PFSK-1 (cell line): ENCODE results near the gene MSI2.

Source experiments
- FOXP2 ChIP-seq: optimal IDR thresholded peaks from 2 replicates; pipeline ENCODE3; 2011; ENCODE audit warnings: borderline replicate concordance, control low read depth, inconsistent platforms; ENCODE audit not compliant: insufficient read depth; ENCODE audit errors: extremely low read length, extremely low read depth
- POLR2AphosphoS5 ChIP-seq: IDR thresholded peaks from 2 replicates; pipeline ENCODE4 v1.6.1; 2012; ENCODE audit warnings: low read depth, mild to moderate bottlenecking, control low read depth, low read length, moderate library complexity
- SIN3A ChIP-seq: IDR thresholded peaks from 2 replicates; pipeline ENCODE4 v1.6.1; 2012; ENCODE audit warnings: mild to moderate bottlenecking, low read length, moderate library complexity, borderline replicate concordance; ENCODE audit not compliant: insufficient read depth
- TAF1 ChIP-seq: IDR thresholded peaks from 2 replicates; pipeline ENCODE4 v1.6.1; 2012; ENCODE audit warnings: low read length, control low read depth, borderline replicate concordance; ENCODE audit not compliant: insufficient read depth
- TF ChIP-seq, protein P1 (sequence below), 2 experiments: IDR thresholded peaks; 2 replicates each; pipeline versions ENCODE4 v1.6.1 to v1.8.0; 2011 to 2012; ENCODE audit warnings: low read depth in 2 of 2, low read length in 2 of 2, control low read depth in 1 of 2, inconsistent platforms in 1 of 2, mild to moderate bottlenecking in 1 of 2, moderate library complexity in 1 of 2; ENCODE audit not compliant: insufficient read depth in 1 of 2

MSI2 gene

DNA sequence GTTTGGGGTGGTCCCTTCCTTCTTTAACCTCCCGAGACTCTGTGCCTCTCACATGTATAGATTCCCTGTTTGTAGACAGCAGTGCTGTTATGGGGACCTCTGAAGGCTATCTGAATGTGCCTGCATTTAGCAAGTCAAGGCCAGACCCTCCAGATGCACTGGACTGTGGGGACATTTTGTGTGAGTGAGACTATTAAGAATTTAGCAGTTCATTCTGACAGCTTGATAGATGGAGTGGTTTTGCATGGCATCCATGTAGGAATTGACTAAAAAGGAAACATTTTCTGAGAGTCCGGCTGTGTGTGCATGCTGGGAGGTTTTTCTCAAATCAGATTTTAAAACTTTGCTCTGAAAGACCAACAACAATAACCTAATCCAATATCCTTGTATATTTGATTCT lies 226.3 kb downstream of the MSI2 start:
- TF ChIP-seq SIN3A (no peak), FOXP2 (no peak), TAF1 (no peak), POLR2AphosphoS5 (no peak)
- TF ChIP-seq, protein P1, sequence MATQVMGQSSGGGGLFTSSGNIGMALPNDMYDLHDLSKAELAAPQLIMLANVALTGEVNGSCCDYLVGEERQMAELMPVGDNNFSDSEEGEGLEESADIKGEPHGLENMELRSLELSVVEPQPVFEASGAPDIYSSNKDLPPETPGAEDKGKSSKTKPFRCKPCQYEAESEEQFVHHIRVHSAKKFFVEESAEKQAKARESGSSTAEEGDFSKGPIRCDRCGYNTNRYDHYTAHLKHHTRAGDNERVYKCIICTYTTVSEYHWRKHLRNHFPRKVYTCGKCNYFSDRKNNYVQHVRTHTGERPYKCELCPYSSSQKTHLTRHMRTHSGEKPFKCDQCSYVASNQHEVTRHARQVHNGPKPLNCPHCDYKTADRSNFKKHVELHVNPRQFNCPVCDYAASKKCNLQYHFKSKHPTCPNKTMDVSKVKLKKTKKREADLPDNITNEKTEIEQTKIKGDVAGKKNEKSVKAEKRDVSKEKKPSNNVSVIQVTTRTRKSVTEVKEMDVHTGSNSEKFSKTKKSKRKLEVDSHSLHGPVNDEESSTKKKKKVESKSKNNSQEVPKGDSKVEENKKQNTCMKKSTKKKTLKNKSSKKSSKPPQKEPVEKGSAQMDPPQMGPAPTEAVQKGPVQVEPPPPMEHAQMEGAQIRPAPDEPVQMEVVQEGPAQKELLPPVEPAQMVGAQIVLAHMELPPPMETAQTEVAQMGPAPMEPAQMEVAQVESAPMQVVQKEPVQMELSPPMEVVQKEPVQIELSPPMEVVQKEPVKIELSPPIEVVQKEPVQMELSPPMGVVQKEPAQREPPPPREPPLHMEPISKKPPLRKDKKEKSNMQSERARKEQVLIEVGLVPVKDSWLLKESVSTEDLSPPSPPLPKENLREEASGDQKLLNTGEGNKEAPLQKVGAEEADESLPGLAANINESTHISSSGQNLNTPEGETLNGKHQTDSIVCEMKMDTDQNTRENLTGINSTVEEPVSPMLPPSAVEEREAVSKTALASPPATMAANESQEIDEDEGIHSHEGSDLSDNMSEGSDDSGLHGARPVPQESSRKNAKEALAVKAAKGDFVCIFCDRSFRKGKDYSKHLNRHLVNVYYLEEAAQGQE (IDR thresholded peaks at IDR 0.05; ENCODE audit: insufficient read depth in 1 of 2, low read depth in 2 of 2, low read length in 2 of 2), result no peak

DNA sequence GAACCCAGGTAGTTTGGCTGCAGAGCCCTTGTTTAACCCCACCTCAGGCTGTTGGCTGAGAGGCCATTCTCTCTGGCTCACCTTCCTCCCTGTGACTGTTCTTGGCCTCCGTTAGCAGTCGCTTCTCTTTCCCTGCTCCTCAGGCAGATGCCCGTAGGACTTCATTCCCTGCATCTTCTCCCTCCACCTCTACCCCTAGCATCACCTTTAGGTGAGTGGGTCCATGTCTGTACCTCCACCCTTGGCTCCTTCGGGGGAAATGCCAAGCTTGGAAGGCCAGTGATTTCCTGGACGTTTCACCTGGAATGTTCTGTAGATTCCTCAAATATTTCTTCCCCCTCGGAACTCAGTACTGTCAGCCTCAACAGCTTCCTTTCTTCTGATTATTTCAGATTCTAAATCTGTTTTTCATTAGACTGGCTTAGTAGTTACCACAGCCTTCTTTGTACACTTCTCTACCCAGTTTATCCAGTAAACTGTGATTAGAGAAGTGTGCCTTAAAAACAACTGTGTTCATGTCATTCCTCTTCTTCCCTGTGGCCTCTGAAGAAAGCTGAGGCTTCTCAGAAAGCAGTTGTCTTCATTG lies 227.9 kb downstream of the MSI2 start:
- TF ChIP-seq SIN3A, result no peak
- TF ChIP-seq, protein P1 (IDR thresholded peaks at IDR 0.05; ENCODE audit: insufficient read depth in 1 of 2, low read depth in 2 of 2, low read length in 2 of 2), result no peak
- no peak for TF ChIP-seq FOXP2
- TF ChIP-seq TAF1, result no peak
- no peak for TF ChIP-seq POLR2AphosphoS5

DNA sequence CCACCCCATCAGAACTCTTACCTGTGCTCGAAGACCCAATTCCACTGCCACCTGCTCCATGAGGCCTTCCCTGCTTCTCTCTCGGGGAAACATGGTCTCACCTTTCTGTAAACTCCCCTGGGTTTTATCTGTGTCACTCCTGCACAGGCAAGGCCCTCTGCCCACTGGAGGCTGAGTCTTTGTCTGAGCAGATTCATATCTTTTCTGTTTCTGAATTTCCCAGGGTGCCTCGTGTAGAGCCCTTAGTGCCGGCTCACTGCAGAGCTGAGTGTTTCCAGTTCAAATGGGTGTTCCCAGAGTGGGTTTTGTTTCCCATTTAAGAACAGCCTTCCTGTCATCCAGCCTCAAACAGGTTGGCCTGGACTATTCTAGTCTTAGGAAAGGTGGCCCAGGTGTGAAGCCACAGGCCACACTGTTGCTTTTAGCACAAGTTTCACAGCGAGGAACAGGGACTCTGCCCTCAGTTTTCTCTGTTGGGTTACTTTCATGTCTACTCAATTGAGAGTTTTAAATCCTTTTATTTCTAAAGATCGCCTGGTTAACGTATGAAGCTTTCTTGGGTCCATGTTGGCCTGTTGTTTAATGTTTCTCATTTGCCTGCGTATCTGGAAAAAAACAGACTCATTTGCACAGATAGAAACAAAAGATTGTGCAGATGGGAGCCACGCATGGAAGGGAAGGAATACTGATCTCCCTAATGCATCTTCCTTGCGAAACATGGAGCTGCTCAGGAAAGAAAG lies 228.7 kb downstream of the MSI2 start:
- TF ChIP-seq FOXP2 (no peak), POLR2AphosphoS5 (no peak), TAF1 (no peak)
- TF ChIP-seq, protein P1 (IDR thresholded peaks at IDR 0.05; ENCODE audit: insufficient read depth in 1 of 2, low read depth in 2 of 2, low read length in 2 of 2), result no peak

DNA sequence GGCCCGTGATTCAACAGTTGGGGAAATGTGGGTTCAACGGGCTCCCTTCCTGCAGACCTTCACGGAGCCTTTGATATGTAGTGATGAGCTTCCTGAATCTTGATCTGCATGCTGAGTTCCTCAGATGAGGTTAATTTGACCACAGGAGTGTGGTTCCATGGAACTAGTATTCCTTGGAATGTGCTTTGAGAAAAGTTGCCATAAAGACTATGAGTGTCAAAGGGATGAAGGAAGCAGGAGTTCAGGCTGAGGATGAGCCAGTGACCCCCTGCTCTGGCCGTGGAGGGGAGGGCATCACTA lies 229.2 kb downstream of the MSI2 start:
- TF ChIP-seq POLR2AphosphoS5 (no peak), FOXP2 (no peak), TAF1 (no peak), SIN3A (no peak)
- TF ChIP-seq, protein P1 (IDR thresholded peaks at IDR 0.05; ENCODE audit: insufficient read depth in 1 of 2, low read depth in 2 of 2, low read length in 2 of 2), result no peak
